ENCODE data around the gene AGTR2. TPM values are rescaled to one million over a fixed set of nuclear protein-coding genes. Genes with fewer than 3 reads are reported as not detected.
"Not testable (repeated sequence)": the region's sequence is repeated elsewhere in the genome, so short reads cannot be mapped to it uniquely, and the experiment has no call there.

Gene AGTR2
- total RNA-seq, 1 donor from 2014 or later: not detected

GRCh38 chrX:116213262-116213661 is 42.7 kb downstream of the AGTR2 start:
- Mint-ChIP-seq H3K27ac (ENCODE audit: unreplicated experiment) (no peak overlapping the region), H3K9me3 (ENCODE audit: low read depth) (peaks cover 8% of the 10 kb centered on the region), H3K4me1 (ENCODE audit: low read depth) (no peaks in the 10 kb centered on the region), H3K4me3 (ENCODE audit: unreplicated experiment) (no peak overlapping the region), H3K27me3 (ENCODE audit: low read depth) (peaks cover 5% of the 10 kb centered on the region), H3K36me3 (ENCODE audit: low read depth) (no peaks in the 10 kb centered on the region)
- no peak for DNase-seq (ENCODE audit: low spot score)
- TF ChIP-seq CTCF (IDR thresholded peaks at IDR 0.05): no peak

GRCh38 chrX:116217080-116217479 is 46.5 kb downstream of the AGTR2 start:
- H3K27me3 Mint-ChIP-seq (ENCODE audit: low read depth); H3K4me3 Mint-ChIP-seq (ENCODE audit: unreplicated experiment); H3K27ac Mint-ChIP-seq (ENCODE audit: unreplicated experiment); H3K4me1 Mint-ChIP-seq (ENCODE audit: low read depth); DNase-seq (ENCODE audit: low spot score); H3K36me3 Mint-ChIP-seq (ENCODE audit: low read depth): not testable (repeated sequence)
- peaks cover 11% of the 10 kb centered on the region for H3K9me3 Mint-ChIP-seq (ENCODE audit: low read depth)

Data from chondrocyte (in vitro differentiated cells).